GM23338 (cell line): ENCODE results near the gene TTC28. TPM values are rescaled to one million over a fixed set of nuclear protein-coding genes. Genes with fewer than 3 reads are reported as not detected.

ENCODE experiments used
- ATAC-seq: fragments of 200-7000 bp; cut with Tn5 transposase; 3 replicates; pipeline ENCODE4 v1.9.1; 2020
- DNase-seq: peaks from one replicate; pipeline ENCODE4 v3.0.0-alpha.2; 2015; ENCODE audit warnings: low spot score
- H2AFZ ChIP-seq: fragments of 200-600 bp; sonication (generic); 2 replicates; pipeline ENCODE4 v1.8.0; 2016; ENCODE audit warnings: antibody characterized with exemption, mild to moderate bottlenecking, moderate library complexity
- H3F3A ChIP-seq: fragments of 200-600 bp; sonication (generic); replicated peaks from 2 replicates; pipeline ENCODE4 v1.8.0; 2017; ENCODE audit warnings: antibody characterized with exemption, mixed run types, low read depth
- H3K27ac ChIP-seq: fragments of 200-600 bp; sonication (generic); 2 replicates; pipeline ENCODE4 v1.6.1; 2016; ENCODE audit warnings: low read depth
- H3K27me3 ChIP-seq: fragments of 200-600 bp; sonication (generic); 2 replicates; pipeline ENCODE4 v1.8.0; 2016; ENCODE audit warnings: mild to moderate bottlenecking, mixed run types, moderate library complexity; ENCODE audit not compliant: insufficient read depth
- H3K36me3 ChIP-seq: fragments of 200-600 bp; sonication (generic); 2 replicates; pipeline ENCODE4 v1.8.0; 2016; ENCODE audit warnings: mild to moderate bottlenecking; ENCODE audit not compliant: insufficient read depth
- H3K4me1 ChIP-seq: fragments of 200-600 bp; sonication (generic); 2 replicates; pipeline ENCODE4 v1.8.0; 2016; ENCODE audit warnings: mild to moderate bottlenecking, moderate library complexity; ENCODE audit not compliant: insufficient read depth
- H3K4me2 ChIP-seq: fragments of 200-600 bp; sonication (generic); 2 replicates; pipeline ENCODE4 v1.7.1; 2017; ENCODE audit warnings: mixed run types
- H3K4me3 ChIP-seq: fragments of 200-600 bp; sonication (generic); 2 replicates; pipeline ENCODE4 v1.6.1; 2016; ENCODE audit warnings: mixed run types
- H3K79me2 ChIP-seq: fragments of 200-600 bp; sonication (generic); replicated peaks from 2 replicates; pipeline ENCODE4 v1.8.0; 2017; ENCODE audit warnings: mild to moderate bottlenecking; ENCODE audit not compliant: insufficient read depth
- H3K9me2 ChIP-seq: fragments of 200-600 bp; sonication (generic); 2 replicates; pipeline ENCODE4 v1.8.0; 2017; ENCODE audit not compliant: insufficient read depth
- H4K20me1 ChIP-seq: fragments of 200-600 bp; sonication (generic); replicated peaks from 2 replicates; pipeline ENCODE4 v1.8.0; 2017; ENCODE audit warnings: mild to moderate bottlenecking; ENCODE audit not compliant: insufficient read depth
- H3K27ac Mint-ChIP-seq: 2 replicates; pipeline ENCODE4 v1.8.0; 2020; ENCODE audit warnings: inconsistent platforms, mild to moderate bottlenecking, moderate library complexity, mixed read lengths
- H3K27me3 Mint-ChIP-seq: 3 replicates; pipeline ENCODE4 v1.8.0; 2022; ENCODE audit warnings: low read depth, mild to moderate bottlenecking, moderate library complexity, mixed read lengths, inconsistent platforms; ENCODE audit not compliant: insufficient read depth, poor library complexity
- H3K36me3 Mint-ChIP-seq: 3 replicates; pipeline ENCODE4 v1.8.0; 2021; ENCODE audit warnings: low read depth, mild to moderate bottlenecking, inconsistent platforms, moderate library complexity, mixed read lengths
- H3K4me1 Mint-ChIP-seq: 3 replicates; pipeline ENCODE4 v1.8.0; 2020; ENCODE audit warnings: mild to moderate bottlenecking, inconsistent platforms, mixed read lengths
- H3K4me3 Mint-ChIP-seq: 3 replicates; pipeline ENCODE4 v1.8.0; 2021; ENCODE audit warnings: moderate library complexity, mild to moderate bottlenecking, inconsistent platforms, mixed read lengths
- H3K9me3 Mint-ChIP-seq: 3 replicates; pipeline ENCODE4 v1.8.0; 2020; ENCODE audit warnings: moderate library complexity, mild to moderate bottlenecking, inconsistent platforms, mixed read lengths
- POLR2AphosphoS5 ChIP-seq: IDR thresholded peaks from 2 replicates; pipeline ENCODE4 v1.6.1; 2016; ENCODE audit warnings: antibody characterized with exemption, low read depth
- REST ChIP-seq: IDR thresholded peaks from one replicate; pipeline ENCODE4 v1.6.1; 2018; ENCODE audit warnings: antibody characterized with exemption; ENCODE audit not compliant: unreplicated experiment
- polyA plus RNA-seq: library from polyadenylated mRNA; unstranded; fragments of >200 nt; fragmentation: Nextera tagmentation; extraction: Ambion mirVana; gene quantifications from 2 replicates; pipeline ENCODE4 v1.2.1, GENCODE V29; 2016
- total RNA-seq: library from RNA; depleted of rRNA; stranded (reverse); fragments of >200 nt; shearing (Covaris generic); gene quantifications from 2 replicates; pipeline ENCODE4 v1.2.3, GENCODE V29; 2014
- TF ChIP-seq, protein P1 (sequence below): fragments of 250-450 bp; sonication (Bioruptor Pico); IDR thresholded peaks from 2 replicates; pipeline ENCODE4 v1.5.0; 2020; ENCODE audit warnings: mild to moderate bottlenecking, moderate library complexity
- TF ChIP-seq, protein P2 (sequence below): IDR thresholded peaks from 2 replicates; pipeline ENCODE4 v1.6.1; 2016; ENCODE audit warnings: antibody characterized with exemption

The TTC28 gene
- total and polyA plus RNA-seq, 2 experiments from 2014 or later, result 4.5 to 16.1 TPM

DNA sequence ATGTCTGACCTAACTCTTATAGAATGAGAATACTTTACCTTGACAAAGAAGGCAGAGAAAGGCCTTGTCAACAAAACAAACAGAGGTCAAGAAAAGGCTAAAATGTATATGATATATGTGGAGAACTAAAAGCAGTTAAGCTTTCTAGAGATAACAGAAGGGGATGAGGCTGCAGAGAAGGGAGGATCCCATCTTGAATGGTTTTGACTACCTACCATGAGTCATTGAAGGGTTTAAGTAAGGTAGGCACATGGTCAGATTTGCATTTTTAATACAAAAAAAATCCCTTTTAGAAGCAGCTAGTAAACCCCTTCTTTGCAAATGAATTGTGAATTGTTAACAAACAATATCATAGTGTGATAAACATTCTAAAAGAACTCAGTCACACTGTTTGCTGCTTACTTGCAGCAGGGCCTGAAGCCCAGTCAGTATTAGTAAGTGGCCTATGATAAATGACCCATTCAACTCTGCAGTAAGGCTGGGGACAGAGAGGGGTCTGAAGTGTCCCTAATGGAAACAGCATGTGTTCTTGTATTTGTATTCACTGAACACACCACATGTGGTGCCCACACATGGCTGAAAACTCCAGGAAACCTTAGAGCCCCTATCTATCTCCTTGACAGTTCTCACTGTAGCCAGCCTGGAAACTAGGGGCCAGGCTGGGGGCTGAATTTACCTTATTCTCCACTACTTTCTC lies 431.8 kb downstream of the TTC28 start:
- Histone ChIP-seq H3K4me2 (no peak overlapping the region), H3K4me3 (no peak overlapping the region), H3K9me2 (no peaks in the 10 kb centered on the region), H3K4me1 (peaks cover 15% of the 10 kb centered on the region), H3K27me3 (no peaks in the 10 kb centered on the region), H2AFZ (no peak overlapping the region), H3K27ac (no peak overlapping the region), H3F3A (no peaks in the 10 kb centered on the region), H3K36me3 (no peaks in the 10 kb centered on the region), H4K20me1 (no peaks in the 10 kb centered on the region), H3K79me2 (no peaks in the 10 kb centered on the region)
- H3K36me3 Mint-ChIP-seq, result no peaks in the 10 kb centered on the region
- ATAC-seq (peak; percentile 90), DNase-seq (no peak)
- no peak overlapping the region for H3K4me3 Mint-ChIP-seq
- no peaks in the 10 kb centered on the region for H3K9me3 Mint-ChIP-seq
- H3K27ac Mint-ChIP-seq, result no peak overlapping the region
- TF ChIP-seq, protein P1, sequence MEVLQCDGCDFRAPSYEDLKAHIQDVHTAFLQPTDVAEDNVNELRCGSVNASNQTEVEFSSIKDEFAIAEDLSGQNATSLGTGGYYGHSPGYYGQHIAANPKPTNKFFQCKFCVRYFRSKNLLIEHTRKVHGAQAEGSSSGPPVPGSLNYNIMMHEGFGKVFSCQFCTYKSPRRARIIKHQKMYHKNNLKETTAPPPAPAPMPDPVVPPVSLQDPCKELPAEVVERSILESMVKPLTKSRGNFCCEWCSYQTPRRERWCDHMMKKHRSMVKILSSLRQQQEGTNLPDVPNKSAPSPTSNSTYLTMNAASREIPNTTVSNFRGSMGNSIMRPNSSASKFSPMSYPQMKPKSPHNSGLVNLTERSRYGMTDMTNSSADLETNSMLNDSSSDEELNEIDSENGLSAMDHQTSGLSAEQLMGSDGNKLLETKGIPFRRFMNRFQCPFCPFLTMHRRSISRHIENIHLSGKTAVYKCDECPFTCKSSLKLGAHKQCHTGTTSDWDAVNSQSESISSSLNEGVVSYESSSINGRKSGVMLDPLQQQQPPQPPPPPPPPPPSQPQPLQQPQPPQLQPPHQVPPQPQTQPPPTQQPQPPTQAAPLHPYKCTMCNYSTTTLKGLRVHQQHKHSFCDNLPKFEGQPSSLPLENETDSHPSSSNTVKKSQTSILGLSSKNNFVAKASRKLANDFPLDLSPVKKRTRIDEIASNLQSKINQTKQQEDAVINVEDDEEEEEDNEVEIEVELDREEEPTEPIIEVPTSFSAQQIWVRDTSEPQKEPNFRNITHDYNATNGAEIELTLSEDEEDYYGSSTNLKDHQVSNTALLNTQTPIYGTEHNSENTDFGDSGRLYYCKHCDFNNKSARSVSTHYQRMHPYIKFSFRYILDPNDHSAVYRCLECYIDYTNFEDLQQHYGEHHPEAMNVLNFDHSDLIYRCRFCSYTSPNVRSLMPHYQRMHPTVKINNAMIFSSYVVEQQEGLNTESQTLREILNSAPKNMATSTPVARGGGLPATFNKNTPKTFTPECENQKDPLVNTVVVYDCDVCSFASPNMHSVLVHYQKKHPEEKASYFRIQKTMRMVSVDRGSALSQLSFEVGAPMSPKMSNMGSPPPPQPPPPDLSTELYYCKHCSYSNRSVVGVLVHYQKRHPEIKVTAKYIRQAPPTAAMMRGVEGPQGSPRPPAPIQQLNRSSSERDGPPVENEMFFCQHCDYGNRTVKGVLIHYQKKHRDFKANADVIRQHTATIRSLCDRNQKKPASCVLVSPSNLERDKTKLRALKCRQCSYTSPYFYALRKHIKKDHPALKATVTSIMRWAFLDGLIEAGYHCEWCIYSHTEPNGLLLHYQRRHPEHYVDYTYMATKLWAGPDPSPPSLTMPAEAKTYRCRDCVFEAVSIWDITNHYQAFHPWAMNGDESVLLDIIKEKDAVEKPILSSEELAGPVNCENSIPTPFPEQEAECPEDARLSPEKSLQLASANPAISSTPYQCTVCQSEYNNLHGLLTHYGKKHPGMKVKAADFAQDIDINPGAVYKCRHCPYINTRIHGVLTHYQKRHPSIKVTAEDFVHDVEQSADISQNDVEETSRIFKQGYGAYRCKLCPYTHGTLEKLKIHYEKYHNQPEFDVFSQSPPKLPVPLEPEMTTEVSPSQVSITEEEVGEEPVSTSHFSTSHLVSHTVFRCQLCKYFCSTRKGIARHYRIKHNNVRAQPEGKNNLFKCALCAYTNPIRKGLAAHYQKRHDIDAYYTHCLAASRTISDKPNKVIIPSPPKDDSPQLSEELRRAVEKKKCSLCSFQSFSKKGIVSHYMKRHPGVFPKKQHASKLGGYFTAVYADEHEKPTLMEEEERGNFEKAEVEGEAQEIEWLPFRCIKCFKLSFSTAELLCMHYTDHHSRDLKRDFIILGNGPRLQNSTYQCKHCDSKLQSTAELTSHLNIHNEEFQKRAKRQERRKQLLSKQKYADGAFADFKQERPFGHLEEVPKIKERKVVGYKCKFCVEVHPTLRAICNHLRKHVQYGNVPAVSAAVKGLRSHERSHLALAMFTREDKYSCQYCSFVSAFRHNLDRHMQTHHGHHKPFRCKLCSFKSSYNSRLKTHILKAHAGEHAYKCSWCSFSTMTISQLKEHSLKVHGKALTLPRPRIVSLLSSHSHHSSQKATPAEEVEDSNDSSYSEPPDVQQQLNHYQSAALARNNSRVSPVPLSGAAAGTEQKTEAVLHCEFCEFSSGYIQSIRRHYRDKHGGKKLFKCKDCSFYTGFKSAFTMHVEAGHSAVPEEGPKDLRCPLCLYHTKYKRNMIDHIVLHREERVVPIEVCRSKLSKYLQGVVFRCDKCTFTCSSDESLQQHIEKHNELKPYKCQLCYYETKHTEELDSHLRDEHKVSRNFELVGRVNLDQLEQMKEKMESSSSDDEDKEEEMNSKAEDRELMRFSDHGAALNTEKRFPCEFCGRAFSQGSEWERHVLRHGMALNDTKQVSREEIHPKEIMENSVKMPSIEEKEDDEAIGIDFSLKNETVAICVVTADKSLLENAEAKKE (CRISPR knock-in tag), result no peak
- TF ChIP-seq REST (no peak), POLR2AphosphoS5 (no peak)
- TF ChIP-seq, protein P2, sequence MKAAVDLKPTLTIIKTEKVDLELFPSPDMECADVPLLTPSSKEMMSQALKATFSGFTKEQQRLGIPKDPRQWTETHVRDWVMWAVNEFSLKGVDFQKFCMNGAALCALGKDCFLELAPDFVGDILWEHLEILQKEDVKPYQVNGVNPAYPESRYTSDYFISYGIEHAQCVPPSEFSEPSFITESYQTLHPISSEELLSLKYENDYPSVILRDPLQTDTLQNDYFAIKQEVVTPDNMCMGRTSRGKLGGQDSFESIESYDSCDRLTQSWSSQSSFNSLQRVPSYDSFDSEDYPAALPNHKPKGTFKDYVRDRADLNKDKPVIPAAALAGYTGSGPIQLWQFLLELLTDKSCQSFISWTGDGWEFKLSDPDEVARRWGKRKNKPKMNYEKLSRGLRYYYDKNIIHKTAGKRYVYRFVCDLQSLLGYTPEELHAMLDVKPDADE, result no peak
- H3K4me1 Mint-ChIP-seq, result peaks cover 15% of the 10 kb centered on the region; the same call in 2 of the 3 replicates
- H3K27me3 Mint-ChIP-seq, result peaks cover 3% of the 10 kb centered on the region
